A549 (cell line): ENCODE data around the gene TLK1. TPM values are rescaled to one million over a fixed set of nuclear protein-coding genes. Genes with fewer than 3 reads are reported as not detected.

Source experiments
- ATAC-seq, 2 experiments: fragments of 200-7000 bp in 1 of 2; fragments of >200 bp in 1 of 2; cut with Nextera tagmentation in 1 of 2; cut with Tn5 transposase in 1 of 2; 3 replicates each; pipeline versions ENCODE4 v1.8.0 to v1.9.1; 2018 to 2020; ENCODE audit warnings: mild to moderate bottlenecking in 1 of 2, moderate library complexity in 1 of 2
- CTCF ChIA-PET: fragments of 300-600 bp; sonication (Branson Sonifier 250); formaldehyde crosslinking; extraction: SDS; loops from one replicate; lab custom pipeline; 2021; ENCODE audit warnings: antibody characterized with exemption, inconsistent platforms; lab: Yijun Ruan, JAX
- POLR2A ChIA-PET: fragments of 350-600 bp; formaldehyde crosslinking; extraction: SDS; loops from one replicate; lab custom pipeline; 2021; ENCODE audit warnings: antibody characterized with exemption, inconsistent platforms; lab: Yijun Ruan, JAX
- DNase-seq, 2 experiments: peaks; one replicate each; pipeline versions ENCODE4 v3.0.0 to v3.0.0-alpha.2; 2011 to 2016; ENCODE audit warnings: low read depth in 1 of 2, low spot score in 1 of 2
- FAIRE-seq: peaks from 2 replicates; lab custom pipeline; 2011; peaks lifted over from hg19 to GRCh38; lab: Jason Lieb, UNC
- H3K27ac ChIP-seq, 2 experiments: fragments of >200 bp; sonication (Bioruptor Twin); formaldehyde crosslinking; 3 replicates each; pipeline ENCODE4 v1.5.1; 2016 to 2017
- H3K4me1 ChIP-seq: fragments of >200 bp; sonication (Bioruptor Twin); formaldehyde crosslinking; 3 replicates; pipeline ENCODE4 v1.6.1; 2016
- H3K4me2 ChIP-seq: fragments of >200 bp; sonication (Bioruptor Twin); formaldehyde crosslinking; 3 replicates; pipeline ENCODE4 v1.6.1; 2016
- H3K4me3 ChIP-seq: fragments of >200 bp; sonication (Bioruptor Twin); formaldehyde crosslinking; 3 replicates; pipeline ENCODE4 v1.5.1; 2016
- H3K9me3 ChIP-seq: fragments of >200 bp; sonication (Bioruptor Twin); formaldehyde crosslinking; 3 replicates; pipeline ENCODE4 v1.6.1; 2016
- BHLHE40 ChIP-seq: IDR thresholded peaks from 2 replicates; pipeline ENCODE4 v1.6.1; 2012; ENCODE audit warnings: low read depth, low read length, inconsistent platforms
- CBX8 ChIP-seq: fragments of 200-600 bp; sonication (generic); IDR thresholded peaks from 2 replicates; pipeline ENCODE4 v1.6.1; 2016
- CHD2 ChIP-seq: fragments of 150-350 bp; IDR thresholded peaks from 2 replicates; pipeline ENCODE4 v1.6.1; 2014; ENCODE audit warnings: low read length; ENCODE audit not compliant: partially characterized antibody
- E2F6 ChIP-seq: IDR thresholded peaks from 2 replicates; pipeline ENCODE4 v1.6.1; 2012; ENCODE audit warnings: low read depth, borderline replicate concordance
- HDAC2 ChIP-seq: fragments of 200-600 bp; sonication (generic); IDR thresholded peaks from 2 replicates; pipeline ENCODE4 v1.6.1; 2016
- HES2 ChIP-seq: fragments of >200 bp; sonication (Bioruptor Twin); formaldehyde crosslinking; IDR thresholded peaks from 2 replicates; pipeline ENCODE4 v1.6.1; 2016
- HEYL ChIP-seq: fragments of 250-450 bp; sonication (Bioruptor Pico); IDR thresholded peaks from 2 replicates; pipeline ENCODE4 v1.8.0; 2021; ENCODE audit warnings: mild to moderate bottlenecking, moderate library complexity
- HMGXB4 ChIP-seq: fragments of 250-450 bp; sonication (Bioruptor Pico); IDR thresholded peaks from 2 replicates; pipeline ENCODE4 v1.5.0; 2021; ENCODE audit warnings: mild to moderate bottlenecking, moderate library complexity, borderline replicate concordance
- HOXA7 ChIP-seq: fragments of 250-450 bp; sonication (Bioruptor Pico); IDR thresholded peaks from 2 replicates; pipeline ENCODE4 v1.5.0; 2020; ENCODE audit warnings: mild to moderate bottlenecking, moderate library complexity
- HOXB13 ChIP-seq: fragments of 250-450 bp; sonication (Bioruptor Pico); IDR thresholded peaks from 2 replicates; pipeline ENCODE4 v1.5.0; 2020; ENCODE audit warnings: low read depth, mild to moderate bottlenecking, moderate library complexity
- HOXB5 ChIP-seq: fragments of 250-450 bp; sonication (Bioruptor Pico); IDR thresholded peaks from 2 replicates; pipeline ENCODE4 v1.5.0; 2020; ENCODE audit warnings: mild to moderate bottlenecking, moderate library complexity
- JUN ChIP-seq, 2 experiments: fragments of >200 bp; sonication (Bioruptor Twin); formaldehyde crosslinking; IDR thresholded peaks; 2 replicates in 1 of 2; 3 replicates in 1 of 2; pipeline ENCODE4 v1.6.1; 2016 to 2017
- KDM1A ChIP-seq: fragments of 200-600 bp; sonication (generic); IDR thresholded peaks from 2 replicates; pipeline ENCODE4 v1.6.1; 2016; ENCODE audit warnings: low read depth, mild to moderate bottlenecking
- KDM5A ChIP-seq: fragments of 200-600 bp; sonication (generic); IDR thresholded peaks from 2 replicates; pipeline ENCODE4 v1.6.1; 2016; ENCODE audit warnings: antibody characterized with exemption, mild to moderate bottlenecking
- NFE2L2 ChIP-seq: fragments of 150-350 bp; conservative IDR thresholded peaks from 2 replicates; pipeline ENCODE4 v1.6.1; 2014; ENCODE audit warnings: low read length
- POLR2AphosphoS2 ChIP-seq: conservative IDR thresholded peaks from 2 replicates; pipeline ENCODE4 v1.6.1; 2012; ENCODE audit warnings: low read length, improper control_type of control experiment, inconsistent platforms
- RARB ChIP-seq: fragments of 250-450 bp; sonication (Bioruptor Pico); IDR thresholded peaks from 2 replicates; pipeline ENCODE4 v1.8.0; 2021; ENCODE audit warnings: mild to moderate bottlenecking, moderate library complexity
- REST ChIP-seq: fragments of 200-600 bp; sonication (generic); IDR thresholded peaks from 2 replicates; pipeline ENCODE4 v1.6.1; 2016; ENCODE audit warnings: antibody characterized with exemption, mild to moderate bottlenecking, moderate library complexity
- RFX5 ChIP-seq: fragments of 450-650 bp; IDR thresholded peaks from 2 replicates; pipeline ENCODE4 v1.7.1; 2014; ENCODE audit warnings: antibody characterized with exemption, mild to moderate bottlenecking, moderate library complexity
- RNF2 ChIP-seq: fragments of 200-600 bp; sonication (generic); IDR thresholded peaks from 2 replicates; pipeline ENCODE4 v1.6.1; 2016; ENCODE audit warnings: low read depth, mild to moderate bottlenecking, antibody characterized with exemption, moderate library complexity, borderline replicate concordance
- TP53 ChIP-seq: fragments of 250-450 bp; sonication (Bioruptor Pico); IDR thresholded peaks from 2 replicates; pipeline ENCODE4 v1.5.0; 2021; ENCODE audit warnings: mild to moderate bottlenecking, moderate library complexity
- ZFP36 ChIP-seq: fragments of 450-650 bp; IDR thresholded peaks from 2 replicates; pipeline ENCODE4 v1.6.1; 2014; ENCODE audit warnings: borderline replicate concordance; ENCODE audit not compliant: partially characterized antibody
- WGBS: methylation state at CpG from one replicate; pipeline ENCODE4 v1.1.6; 2017; ENCODE audit errors: missing lambda C conversion rate; 5-methylcytosine and 5-hydroxymethylcytosine counted together
- polyA plus RNA-seq, 4 experiments: library from polyadenylated mRNA; depleted of rRNA in 3 of 4; stranded (reverse); fragments of >200 nt; fragmentation: RNase III in 1 of 4; extraction: RNeasy Plus Mini Kit Qiagen cat#74134 plus additional on column Dnase treatment in 1 of 4; gene quantifications; 2 replicates in 3 of 4; 3 replicates in 1 of 4; pipeline ENCODE4 v1.2.3, GENCODE V29; 2011 to 2017

TLK1 gene
- polyA plus RNA-seq, 2 of the 4 experiments (the other 2 are of a cell fraction), result 16.9 to 28.9 TPM

GRCh38 chr2:171150694-171151285, 9.9 kb downstream of the TLK1 start:
- ATAC-seq, result no peak; a peak in 1 of 6 replicates
- DNase-seq, result no peak
- no peak overlapping the region for H3K4me3 ChIP-seq
- no peak overlapping the region for H3K4me2 ChIP-seq
- H3K9me3 ChIP-seq, result no peaks in the 10 kb centered on the region
- POLR2A ChIA-PET, result no interaction called here
- TF ChIP-seq HDAC2, result no peak
- no peak for TF ChIP-seq HOXB13 (CRISPR knock-in tag)
- TF ChIP-seq NFE2L2, result no peak
- TF ChIP-seq HMGXB4 (CRISPR knock-in tag), result no peak
- no peak for TF ChIP-seq BHLHE40
- FAIRE-seq, result no peak
- peaks cover 35% of the 10 kb centered on the region for H3K4me1 ChIP-seq
- no peak overlapping the region for H3K27ac ChIP-seq
- CTCF ChIA-PET, result interaction anchor here (1.2 kb wide), 1 partner anchor 8 kb away, joined by 3 read pairs; no protein-coding TSS in a partner anchor
- WGBS, result 92% methylated on average over 9 of the region's 9 CpGs

GRCh38 chr2:171149986-171150693, 10.6 kb downstream of the TLK1 start:
- TF ChIP-seq KDM5A (no peak), REST (no peak), E2F6 (no peak), CHD2 (no peak), POLR2AphosphoS2 (no peak), RFX5 (no peak), RARB (CRISPR knock-in tag) (no peak), BHLHE40 (no peak), RNF2 (no peak), CBX8 (no peak), ZFP36 (no peak), KDM1A (no peak), HOXB5 (CRISPR knock-in tag) (no peak), HES2 (no peak), TP53 (no peak), HMGXB4 (CRISPR knock-in tag) (no peak), HEYL (CRISPR knock-in tag) (no peak), JUN (IDR thresholded peaks at IDR 0.05) (no peak), HOXA7 (CRISPR knock-in tag) (no peak)
- H3K9me3 ChIP-seq, result no peaks in the 10 kb centered on the region
- FAIRE-seq (no peak), ATAC-seq (no peak), DNase-seq (no peak)
- 95% methylated on average over 4 of the region's 4 CpGs for WGBS
- CTCF ChIA-PET, result interaction anchor here (0.9 to 1.2 kb wide), 2 partner anchors 9 to 266 kb away, joined by 3 read pairs; no protein-coding TSS in a partner anchor
- no peak overlapping the region for H3K27ac ChIP-seq
- H3K4me2 ChIP-seq, result 0 out of 3 replicates have a peak overlapping the region, but pooled peaks have one; percentile 12
- H3K4me1 ChIP-seq, result peaks cover 28% of the 10 kb centered on the region
- POLR2A ChIA-PET, result no interaction called here
- no peak overlapping the region for H3K4me3 ChIP-seq
